Tibial artery (tissue), 4 donors: ENCODE results near the gene FBXL7.

ENCODE experiments used
- DNase-seq, 2 donors: peaks; one replicate each; pipeline ENCODE4 v3.0.0-alpha.2; 2019
- H3K27ac ChIP-seq, 2 donors: fragments of 200-600 bp; sonication (generic) in 1 of 2; 1 replicate in 1 of 2; 2 replicates in 1 of 2; pipeline ENCODE4 v1.5.1; 2018 to 2019; ENCODE audit warnings: mild to moderate bottlenecking in 1 of 2
- H3K27me3 ChIP-seq, 2 donors: fragments of 200-600 bp; sonication (generic) in 1 of 2; one replicate each; pipeline versions ENCODE4 v1.5.1 to v1.6.0; 2016 to 2019
- H3K36me3 ChIP-seq, 3 donors: fragments of 200-600 bp; sonication (generic) in 2 of 3; one replicate each; pipeline ENCODE4 v1.5.1; 2016 to 2019; ENCODE audit warnings: mild to moderate bottlenecking in 2 of 3
- H3K4me1 ChIP-seq, 4 donors: fragments of 200-600 bp; sonication (generic) in 2 of 4; 1 replicate in 3 of 4; 2 replicates in 1 of 4; pipeline ENCODE4 v1.5.1; 2016 to 2019
- H3K4me3 ChIP-seq, 2 donors: fragments of 200-600 bp; sonication (generic) in 1 of 2; 1 replicate in 1 of 2; 2 replicates in 1 of 2; pipeline ENCODE4 v1.5.1; 2018 to 2019; ENCODE audit warnings: mild to moderate bottlenecking in 2 of 2
- H3K9me3 ChIP-seq, 3 donors: fragments of 200-600 bp; sonication (generic) in 1 of 3; one replicate each; pipeline ENCODE4 v1.5.1; 2016 to 2019
- CTCF ChIP-seq, 2 experiments: fragments of 200-600 bp in 1 of 2; fragments of 450-650 bp in 1 of 2; IDR thresholded peaks; one replicate each; pipeline ENCODE4 v1.5.1; 2017 to 2019; ENCODE audit warnings: antibody characterized with exemption in 2 of 2, mild to moderate bottlenecking in 1 of 2, moderate library complexity in 1 of 2
- intact Hi-C: fragments of 100-400 bp; cut with DNase I; formaldehyde crosslinking; loops from one replicate; pipeline ENCODE4 v1.15.0; 2023; ENCODE audit warnings: low total_unique reads

The FBXL7 gene

GRCh38 chr5:15957124-15957523, 457.1 kb downstream of the FBXL7 start:
- Histone ChIP-seq H3K27ac (no peak overlapping the region), H3K4me1 (no peaks in the 10 kb centered on the region), H3K9me3 (no peaks in the 10 kb centered on the region), H3K36me3 (no peaks in the 10 kb centered on the region), H3K4me3 (no peak overlapping the region), H3K27me3 (no peaks in the 10 kb centered on the region)
- no peak for DNase-seq
- intact Hi-C loops: no loop called here
- TF ChIP-seq CTCF (IDR thresholded peaks at IDR 0.05): no peak

DNA sequence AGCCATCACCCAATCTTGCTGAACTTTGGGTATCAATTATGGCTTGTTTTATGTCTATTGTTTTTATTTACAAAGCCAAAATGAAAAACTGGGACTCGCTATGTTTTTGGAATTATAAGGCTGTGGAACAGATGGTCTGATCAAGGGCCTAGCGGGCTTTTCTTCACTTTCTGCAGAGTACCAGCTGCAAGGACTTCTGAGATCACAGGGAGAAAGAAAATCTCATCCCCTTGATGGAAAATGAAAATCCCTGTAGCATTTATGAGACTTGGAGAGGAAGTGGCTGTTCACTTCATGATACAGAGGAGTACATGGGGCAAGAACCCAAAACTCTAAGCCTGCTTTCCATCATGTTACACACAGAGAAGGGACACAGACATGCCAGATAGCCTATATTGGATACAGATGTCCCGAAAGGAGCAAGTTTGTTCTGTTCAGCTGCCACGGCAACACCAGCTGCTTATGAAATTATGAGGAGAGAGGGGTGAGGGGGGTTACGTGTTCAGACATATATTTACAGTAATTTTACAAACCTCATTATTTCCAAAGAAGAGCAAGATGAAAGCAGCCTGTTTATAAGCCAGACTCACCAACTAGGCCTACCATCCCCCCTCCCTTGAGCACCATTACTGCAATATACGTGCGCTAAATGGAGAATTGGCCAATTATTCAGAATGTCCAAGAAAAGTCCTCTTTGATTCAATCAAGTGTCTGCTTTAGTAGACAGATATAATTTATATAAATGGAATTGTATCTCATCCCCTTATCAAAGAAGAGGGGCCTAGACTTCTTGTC, 459.6 kb downstream of the FBXL7 start:
- H3K27ac ChIP-seq: no peak overlapping the region
- no peaks in the 10 kb centered on the region for H3K27me3 ChIP-seq
- intact Hi-C loops: no loop called here
- no peaks in the 10 kb centered on the region for H3K36me3 ChIP-seq
- H3K4me1 ChIP-seq: no peaks in the 10 kb centered on the region
- TF ChIP-seq CTCF (IDR thresholded peaks at IDR 0.05): no peak
- DNase-seq: no peak
- H3K9me3 ChIP-seq: no peaks in the 10 kb centered on the region
- H3K4me3 ChIP-seq: no peak overlapping the region

- DNase-seq: no peak
- no peak for TF ChIP-seq CTCF (IDR thresholded peaks at IDR 0.05)
- no peaks in the 10 kb centered on the region for H3K27me3 ChIP-seq
- H3K4me1 ChIP-seq: no peaks in the 10 kb centered on the region
- no peaks in the 10 kb centered on the region for H3K36me3 ChIP-seq
- no peaks in the 10 kb centered on the region for H3K9me3 ChIP-seq
- H3K27ac ChIP-seq: no peak overlapping the region
- intact Hi-C loops: no loop called here
- H3K4me3 ChIP-seq: no peak overlapping the region
Observed at GRCh38 chr5:15966066-15966640, 466.2 kb downstream of the FBXL7 start.

DNA sequence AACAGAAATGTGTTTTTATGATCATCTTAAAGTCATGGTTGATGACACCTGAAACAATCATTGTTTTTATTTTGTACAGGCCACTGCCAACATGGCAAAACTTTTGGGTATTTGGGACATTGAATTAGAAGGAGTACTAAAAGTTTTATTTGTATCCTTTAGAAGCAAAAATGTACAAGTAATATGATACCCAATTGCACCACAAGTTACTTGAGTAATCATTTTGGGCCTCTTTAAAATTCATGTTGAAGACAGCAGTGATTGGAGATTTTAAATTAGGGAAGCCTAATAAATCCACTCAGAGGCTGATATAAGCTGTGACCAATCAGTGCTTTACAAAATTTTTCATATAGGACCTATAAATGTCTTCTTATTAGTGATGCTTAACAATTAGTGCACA, 466.7 kb downstream of the FBXL7 start:
- no peak for TF ChIP-seq CTCF (IDR thresholded peaks at IDR 0.05)
- no peak for DNase-seq
- H3K27ac ChIP-seq: no peak overlapping the region
- intact Hi-C loops: no loop called here
- no peaks in the 10 kb centered on the region for H3K27me3 ChIP-seq
- H3K36me3 ChIP-seq: no peaks in the 10 kb centered on the region
- H3K9me3 ChIP-seq: no peaks in the 10 kb centered on the region
- no peaks in the 10 kb centered on the region for H3K4me1 ChIP-seq
- H3K4me3 ChIP-seq: no peak overlapping the region

DNA sequence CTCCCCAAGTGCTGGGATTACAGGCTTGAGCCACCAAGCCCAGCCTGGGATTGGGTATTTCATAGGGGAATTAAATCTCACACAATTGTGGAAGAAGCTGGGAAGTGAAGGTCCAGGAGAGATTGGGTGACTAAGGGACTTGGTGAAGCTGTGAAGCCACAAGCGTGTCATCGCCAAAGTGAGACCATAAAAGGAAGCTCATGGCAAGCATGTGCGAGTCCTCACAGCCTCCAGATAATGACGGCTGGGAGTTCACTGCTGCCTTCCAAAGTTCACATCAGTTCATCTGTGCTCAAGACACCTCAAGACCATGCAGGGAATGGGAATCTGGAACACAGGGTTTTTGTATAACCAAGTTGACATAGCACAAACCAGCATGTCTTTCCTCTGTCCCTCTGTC, 469.0 kb downstream of the FBXL7 start:
- Histone ChIP-seq H3K27ac (no peak overlapping the region), H3K9me3 (no peaks in the 10 kb centered on the region), H3K27me3 (no peaks in the 10 kb centered on the region), H3K36me3 (no peaks in the 10 kb centered on the region), H3K4me3 (no peak overlapping the region), H3K4me1 (no peaks in the 10 kb centered on the region)
- intact Hi-C loops: no loop called here
- DNase-seq: no peak
- TF ChIP-seq CTCF (IDR thresholded peaks at IDR 0.05): no peak
